Posterior cingulate gyrus (tissue), 11 donors: Measurements from ENCODE around the gene COL1A2.

Experiments
- DNase-seq, 10 donors: peaks; one replicate each; pipeline versions ENCODE4 v3.0.0 to v3.0.0-alpha.2; 2020 to 2021; ENCODE audit warnings: mixed read lengths in 3 of 10
- intact Hi-C: fragments of 100-400 bp; cut with DNase I; formaldehyde crosslinking; loops from one replicate; pipeline ENCODE4 v1.15.1; 2023

The COL1A2 gene

GRCh38 chr7:94431619-94432280, 37.1 kb downstream of the COL1A2 start:
- intact Hi-C loops, result no loop called here
- DNase-seq, result no peak

- DNase-seq, result no peak
Measured at GRCh38 chr7:94432281-94432670, 37.6 kb downstream of the COL1A2 start.

GRCh38 chr7:94432817-94433216, 38.1 kb downstream of the COL1A2 start:
- no peak for DNase-seq
- intact Hi-C loops, result no loop called here

More at GRCh38 chr7:94432281-94432670, 37.6 kb downstream of the COL1A2 start:
- intact Hi-C loops, result no loop called here

- intact Hi-C loops, result no loop called here
- DNase-seq, result no peak
Measured at GRCh38 chr7:94433224-94433623, 38.5 kb downstream of the COL1A2 start.

- intact Hi-C loops, result no loop called here
Measured at GRCh38 chr7:94434042-94434441, 39.3 kb downstream of the COL1A2 start.

GRCh38 chr7:94436018-94436604, 41.4 kb downstream of the COL1A2 start:
- intact Hi-C loops, result loop anchor here (5.0 kb wide), 1 partner anchor 149 kb away; no protein-coding TSS in a partner anchor
- DNase-seq, result peak in 7 of 10 donors; percentile 14 to 86 (median 57)

More at GRCh38 chr7:94434042-94434441, 39.3 kb downstream of the COL1A2 start:
- DNase-seq, result no peak

GRCh38 chr7:94436700-94437099, 42.0 kb downstream of the COL1A2 start:
- intact Hi-C loops, result loop anchor here (5.0 kb wide), 1 partner anchor 149 kb away; no protein-coding TSS in a partner anchor
- no peak for DNase-seq

- DNase-seq, result no peak
- intact Hi-C loops, result loop anchor here (5.0 kb wide), 1 partner anchor 153 kb away; no protein-coding TSS in a partner anchor
Measured at GRCh38 chr7:94439893-94440381, 45.2 kb downstream of the COL1A2 start.

- DNase-seq, result no peak
Measured at GRCh38 chr7:94440451-94441039, 45.9 kb downstream of the COL1A2 start.

GRCh38 chr7:94441138-94441537, 46.4 kb downstream of the COL1A2 start:
- intact Hi-C loops, result no loop called here
- DNase-seq, result no peak

More at GRCh38 chr7:94440451-94441039, 45.9 kb downstream of the COL1A2 start:
- intact Hi-C loops, result no loop called here

GRCh38 chr7:94442639-94443038, 47.9 kb downstream of the COL1A2 start:
- DNase-seq, result no peak
- intact Hi-C loops, result no loop called here

- intact Hi-C loops, result loop anchor here (5.0 kb wide), 2 partner anchors 212 to 1032 kb away; partner anchors contain the start of gene SGCE
- no peak for DNase-seq
Measured at GRCh38 chr7:94444813-94445212, 50.1 kb downstream of the COL1A2 start.

- DNase-seq, result no peak
- intact Hi-C loops, result loop anchor here (5.0 kb wide), 2 partner anchors 212 to 1032 kb away; partner anchors contain the start of gene SGCE
Measured at GRCh38 chr7:94445696-94446194, 51.0 kb downstream of the COL1A2 start.

- intact Hi-C loops, result loop anchor here (5.0 kb wide), 2 partner anchors 211 to 1031 kb away; partner anchors contain the start of gene SGCE
- DNase-seq, result no peak
Measured at GRCh38 chr7:94446308-94446707, 51.6 kb downstream of the COL1A2 start.

- DNase-seq, result no peak
- intact Hi-C loops, result loop anchor here (2.0 to 5.0 kb wide), 4 partner anchors 208 to 1028 kb away; partner anchors contain the start of gene SGCE
Measured at GRCh38 chr7:94449151-94449725, 54.5 kb downstream of the COL1A2 start.

GRCh38 chr7:94450044-94450697, 55.5 kb downstream of the COL1A2 start:
- DNase-seq, result no peak
- intact Hi-C loops, result loop anchor here (5.0 kb wide), 2 partner anchors 797 to 1242 kb away; no protein-coding TSS in a partner anchor

- no peak for DNase-seq
- intact Hi-C loops, result loop anchor here (5.0 kb wide), 2 partner anchors 796 to 1241 kb away; no protein-coding TSS in a partner anchor
Measured at GRCh38 chr7:94451187-94451586, 56.5 kb downstream of the COL1A2 start.

- intact Hi-C loops, result loop anchor here (5.0 kb wide), 2 partner anchors 795 to 1240 kb away; no protein-coding TSS in a partner anchor
- no peak for DNase-seq
Measured at GRCh38 chr7:94452239-94452638, 57.5 kb downstream of the COL1A2 start.

- no peak for DNase-seq
- intact Hi-C loops, result loop anchor here (5.0 kb wide), 2 partner anchors 793 to 1238 kb away; no protein-coding TSS in a partner anchor
Measured at GRCh38 chr7:94453898-94454297, 59.2 kb downstream of the COL1A2 start.

- intact Hi-C loops, result no loop called here
- no peak for DNase-seq
Measured at GRCh38 chr7:94458041-94458440, 63.3 kb downstream of the COL1A2 start.
